ENCODE data around the gene OR2A5. TPM values are rescaled to one million over a fixed set of nuclear protein-coding genes. Genes with fewer than 3 reads are reported as not detected.

OR2A5 gene
- total and polyA plus RNA-seq, 2 of the 4 experiments (the other 2 are of a cell fraction), result not detected

DNA sequence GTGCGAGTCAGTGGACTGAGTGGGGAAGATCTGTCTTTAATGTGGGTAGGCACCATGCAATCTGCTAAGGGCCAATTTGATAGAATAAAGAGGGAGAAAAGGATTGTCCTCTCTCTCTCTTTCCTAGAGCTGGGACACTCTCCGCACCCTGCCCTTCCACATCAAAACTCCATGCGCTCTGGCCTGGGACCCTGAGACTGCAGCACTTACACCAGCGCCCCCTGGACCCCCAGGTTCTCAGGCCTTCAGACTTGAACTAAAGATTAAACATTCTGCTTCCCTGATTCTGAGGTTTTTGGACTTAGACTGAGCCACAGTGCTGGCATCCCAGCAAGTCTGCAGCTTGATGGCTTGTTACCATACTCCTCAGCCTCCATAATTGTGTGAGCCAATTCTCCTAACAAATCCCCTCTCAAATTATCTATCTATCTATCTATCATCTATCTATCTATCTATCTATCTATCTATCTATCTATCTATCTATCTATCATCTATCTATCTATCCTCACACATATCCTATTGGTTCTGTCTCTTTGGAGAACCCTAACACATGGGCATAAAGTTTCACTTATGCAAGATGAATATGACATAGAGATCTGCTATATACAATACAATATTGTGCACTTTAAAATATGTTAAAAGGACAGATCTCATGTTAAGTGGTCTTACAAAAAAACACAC, 22.4 kb upstream of the OR2A5 start:
- H4K5ac ChIP-seq (ENCODE audit: low read depth, low read length), result no peak overlapping the region
- no peak overlapping the region for H2BK5ac ChIP-seq (ENCODE audit: low read depth, low read length, poor library complexity, severe bottlenecking)
- dilution Hi-C loops (cut with HindIII; ENCODE audit: low sequenced_read_pairs, unreplicated experiment) (no loop called here), intact Hi-C loops (cut with micrococcal nuclease) (loop anchor here (5.0 kb wide), 1 partner anchor 101 kb away; no protein-coding TSS in a partner anchor), in situ Hi-C loops (cut with MboI; ENCODE audit: low sequenced_read_pairs) (no loop called here)
- no peaks in the 10 kb centered on the region for H3K9me1 ChIP-seq (ENCODE audit: insufficient read depth, low read length)
- DNase-seq (no peak), ATAC-seq (ENCODE audit: low read depth) (no peak)
- no peak overlapping the region for H2AFZ ChIP-seq (replicated peaks; ENCODE audit: low read length, poor library complexity)
- H3K9me3 ChIP-seq (ENCODE audit: control insufficient read depth, insufficient read depth, low read length), result no peaks in the 10 kb centered on the region
- no peak overlapping the region for H2AK9ac ChIP-seq (replicated peaks; ENCODE audit: low read depth, low read length, poor library complexity)
- peaks cover 2% of the 10 kb centered on the region for H3K27me3 ChIP-seq (ENCODE audit: control insufficient read depth, insufficient read depth, low read length)
- H4K20me1 ChIP-seq (ENCODE audit: insufficient read depth, low read length), result no peaks in the 10 kb centered on the region
- H3K4me2 ChIP-seq (ENCODE audit: low read depth, low read length), result no peak overlapping the region
- no peak overlapping the region for H3K23ac ChIP-seq (ENCODE audit: low read depth, low read length)
- no CpG with 5 or more reads among the region's 4 CpGs for WGBS, 2 experiments (ENCODE audit: extremely low coverage in 2 of 2, insufficient read length in 1 of 2)
- no peak overlapping the region for H3K27ac ChIP-seq (ENCODE audit: insufficient read depth, low read length)
- no peak overlapping the region for H4K8ac ChIP-seq (ENCODE audit: low read depth in 2 of 2, low read length in 2 of 2)
- no peak overlapping the region for H3K4me3 ChIP-seq (ENCODE audit: insufficient read depth, low read depth, low read length)
- no peak overlapping the region for H3K4ac ChIP-seq (ENCODE audit: low read depth, low read length)
- H2AK5ac ChIP-seq (ENCODE audit: low read depth, low read length), result no peak overlapping the region
- H2BK15ac ChIP-seq (ENCODE audit: low read depth, low read length), result no peak overlapping the region
- BruUV-seq (replicated peaks), result no TSS peak
- no peak overlapping the region for H2BK20ac ChIP-seq (ENCODE audit: low read depth, low read length)
- no peaks in the 10 kb centered on the region for H3K36me3 ChIP-seq (ENCODE audit: control insufficient read depth, insufficient read depth, low read length)
- H3K4me1 ChIP-seq (ENCODE audit: control insufficient read depth, insufficient read depth, low read length), result no peaks in the 10 kb centered on the region
- CTCF ChIA-PET, result interaction anchor here (0.6 to 0.8 kb wide), 2 partner anchors 65 to 290 kb away, joined by 3 read pairs; no protein-coding TSS in a partner anchor
- no peak overlapping the region for H2BK120ac ChIP-seq (ENCODE audit: low read depth, low read length)
- H3K18ac ChIP-seq (ENCODE audit: low read depth, low read length), result no peak overlapping the region
- H3K79me1 ChIP-seq (ENCODE audit: low read depth in 1 of 2, low read length in 2 of 2), result no peaks in the 10 kb centered on the region
- H4K91ac ChIP-seq (ENCODE audit: insufficient read depth, low read depth, low read length), result no peak overlapping the region
- H3K14ac ChIP-seq (replicated peaks; ENCODE audit: low read depth, low read length), result no peak overlapping the region
- TF ChIP-seq ELK1 (IDR thresholded peaks at IDR 0.05; ENCODE audit: borderline replicate concordance, low read depth, low read length), result no peak
- TF ChIP-seq FOS (IDR thresholded peaks at IDR 0.05; ENCODE audit: low read depth, low read length), result no peak
- TF ChIP-seq POLR2A (IDR thresholded peaks at IDR 0.05; ENCODE audit: low read depth, low read length), result no peak
- TF ChIP-seq RAD21 (IDR thresholded peaks at IDR 0.05; ENCODE audit: low read length), result no peak
- TF ChIP-seq SMC3 (IDR thresholded peaks at IDR 0.05; ENCODE audit: low read depth, low read length), result no peak
- TF ChIP-seq CEBPB (IDR thresholded peaks at IDR 0.05; ENCODE audit: low read depth, low read length), result no peak
- TF ChIP-seq CTCF (conservative IDR thresholded peaks at IDR 0.05; ENCODE audit: low read depth, low read length), result no peak
- TF ChIP-seq MAZ (IDR thresholded peaks at IDR 0.05; ENCODE audit: borderline replicate concordance, low read depth, low read length), result no peak
- TF ChIP-seq, protein P1, sequence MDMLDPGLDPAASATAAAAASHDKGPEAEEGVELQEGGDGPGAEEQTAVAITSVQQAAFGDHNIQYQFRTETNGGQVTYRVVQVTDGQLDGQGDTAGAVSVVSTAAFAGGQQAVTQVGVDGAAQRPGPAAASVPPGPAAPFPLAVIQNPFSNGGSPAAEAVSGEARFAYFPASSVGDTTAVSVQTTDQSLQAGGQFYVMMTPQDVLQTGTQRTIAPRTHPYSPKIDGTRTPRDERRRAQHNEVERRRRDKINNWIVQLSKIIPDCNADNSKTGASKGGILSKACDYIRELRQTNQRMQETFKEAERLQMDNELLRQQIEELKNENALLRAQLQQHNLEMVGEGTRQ (IDR thresholded peaks at IDR 0.05; ENCODE audit: low read depth, low read length), result no peak
- no peak for TF ChIP-seq CHD1 (IDR thresholded peaks at IDR 0.05; ENCODE audit: low read depth, low read length)
- TF ChIP-seq MAFK (IDR thresholded peaks at IDR 0.05; ENCODE audit: low read depth, low read length), result no peak
- TF ChIP-seq NFE2L2 (IDR thresholded peaks at IDR 0.05; ENCODE audit: low read depth, low read length), result no peak
- TF ChIP-seq RCOR1 (IDR thresholded peaks at IDR 0.05; ENCODE audit: insufficient replicate concordance, low read length), result no peak
- no peak for TF ChIP-seq RFX5 (IDR thresholded peaks at IDR 0.05; ENCODE audit: low read depth, low read length)
- no peak overlapping the region for H3K9ac ChIP-seq (ENCODE audit: low read depth, low read length)
- POLR2A ChIA-PET (ENCODE audit: unreplicated experiment), result no interaction called here
- H3K56ac ChIP-seq (ENCODE audit: extremely low read depth, insufficient read depth, low read length), result no peak overlapping the region

Measured in IMR-90 (cell line).